B cell (primary cell): ENCODE measurements around the gene TMPRSS7.

Source experiments
- EZH2 ChIP-seq: IDR thresholded peaks from 2 replicates; pipeline ENCODE4 v1.6.1; 2012; ENCODE audit warnings: borderline replicate concordance, low read depth, mild to moderate bottlenecking, moderate library complexity, low read length; ENCODE audit not compliant: insufficient read depth, poor library complexity, severe bottlenecking
- TF ChIP-seq, protein P1 (sequence below): fragments of 200-600 bp; IDR thresholded peaks from one replicate; pipeline ENCODE4 v1.8.0; 2022; ENCODE audit warnings: antibody characterized with exemption, mild to moderate bottlenecking

DNA sequence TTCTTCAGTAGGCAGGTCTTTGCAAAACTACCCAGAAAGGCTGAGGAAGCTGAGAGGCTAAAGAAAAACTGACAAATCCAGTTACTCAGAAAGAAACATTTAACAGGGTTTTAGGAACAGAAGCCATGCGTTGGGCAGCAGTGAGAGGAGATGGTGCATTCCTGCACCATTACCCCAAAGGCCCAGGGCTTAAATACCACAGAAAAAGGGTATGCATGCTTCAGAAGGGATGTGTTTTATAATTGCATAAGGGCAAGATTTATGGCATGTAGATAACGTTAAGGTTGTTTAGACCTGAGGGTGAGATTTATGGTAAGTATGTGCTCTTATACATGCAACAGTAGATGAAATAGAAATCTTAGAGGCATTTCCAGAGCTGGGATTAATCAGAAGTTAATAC, 61.6 kb downstream of the TMPRSS7 start:
- TF ChIP-seq, protein P1, sequence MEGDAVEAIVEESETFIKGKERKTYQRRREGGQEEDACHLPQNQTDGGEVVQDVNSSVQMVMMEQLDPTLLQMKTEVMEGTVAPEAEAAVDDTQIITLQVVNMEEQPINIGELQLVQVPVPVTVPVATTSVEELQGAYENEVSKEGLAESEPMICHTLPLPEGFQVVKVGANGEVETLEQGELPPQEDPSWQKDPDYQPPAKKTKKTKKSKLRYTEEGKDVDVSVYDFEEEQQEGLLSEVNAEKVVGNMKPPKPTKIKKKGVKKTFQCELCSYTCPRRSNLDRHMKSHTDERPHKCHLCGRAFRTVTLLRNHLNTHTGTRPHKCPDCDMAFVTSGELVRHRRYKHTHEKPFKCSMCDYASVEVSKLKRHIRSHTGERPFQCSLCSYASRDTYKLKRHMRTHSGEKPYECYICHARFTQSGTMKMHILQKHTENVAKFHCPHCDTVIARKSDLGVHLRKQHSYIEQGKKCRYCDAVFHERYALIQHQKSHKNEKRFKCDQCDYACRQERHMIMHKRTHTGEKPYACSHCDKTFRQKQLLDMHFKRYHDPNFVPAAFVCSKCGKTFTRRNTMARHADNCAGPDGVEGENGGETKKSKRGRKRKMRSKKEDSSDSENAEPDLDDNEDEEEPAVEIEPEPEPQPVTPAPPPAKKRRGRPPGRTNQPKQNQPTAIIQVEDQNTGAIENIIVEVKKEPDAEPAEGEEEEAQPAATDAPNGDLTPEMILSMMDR: no peak
- TF ChIP-seq EZH2: no peak
